HEK293T (cell line): ENCODE measurements around the gene KIAA1671.

Experiments
- FOXK2 ChIP-seq: fragments of 450-650 bp; IDR thresholded peaks from 2 replicates; pipeline ENCODE4 v1.6.1; 2016; ENCODE audit warnings: mild to moderate bottlenecking
- PKNOX1 ChIP-seq: fragments of 450-650 bp; IDR thresholded peaks from 2 replicates; pipeline ENCODE4 v1.6.1; 2016

GRCh38 chr22:24989541-24989951 is 37.0 kb downstream of the KIAA1671 start:
- TF ChIP-seq FOXK2 (no peak), PKNOX1 (no peak)
